ENCODE data around the gene PTPRR.
A peak's percentile ranks its signal among the peaks of the same experiment; 100 is the strongest.

GRCh38 chr12:70823182-70823976 lies 97.2 kb downstream of the PTPRR start:
- TF ChIP-seq CEBPB (IDR thresholded peaks at IDR 0.05) (no peak), CREB1 (IDR thresholded peaks at IDR 0.05; ENCODE audit: low read depth) (no peak), TAF1 (IDR thresholded peaks at IDR 0.05; ENCODE audit: low read depth) (no peak), RAD21 (IDR thresholded peaks at IDR 0.05; ENCODE audit: low read depth) (peak; percentile 8; the same call in 1 of the 2 replicates), YY1 (IDR thresholded peaks at IDR 0.05; ENCODE audit: low read depth) (no peak), MAX (IDR thresholded peaks at IDR 0.05) (no peak), TCF12 (IDR thresholded peaks at IDR 0.05; ENCODE audit: low read depth) (no peak), FOXM1 (IDR thresholded peaks at IDR 0.05; ENCODE audit: borderline replicate concordance, low read depth) (no peak), EP300 (IDR thresholded peaks at IDR 0.05; ENCODE audit: borderline replicate concordance) (no peak), REST (IDR thresholded peaks at IDR 0.05; ENCODE audit: low read depth) (no peak), NFIC (IDR thresholded peaks at IDR 0.05) (no peak), USF1 (IDR thresholded peaks at IDR 0.05) (no peak)

Data from Ishikawa (cell line).